GM12864 (cell line): ENCODE results near the gene XPR1.

Experiments
- DNase-seq: peaks from one replicate; pipeline ENCODE4 v3.0.0-alpha.2; 2011; ENCODE audit warnings: low read depth
- H3K4me3 ChIP-seq: 2 replicates; pipeline ENCODE4 v1.5.1; 2011; ENCODE audit warnings: mild to moderate bottlenecking, low read depth, low read length, control low read depth
- CTCF ChIP-seq: IDR thresholded peaks from 2 replicates; pipeline ENCODE4 v1.5.1; 2011; ENCODE audit warnings: low read depth, mild to moderate bottlenecking, moderate library complexity, low read length, control low read depth, inconsistent platforms; ENCODE audit errors: missing control alignments

The XPR1 gene

GRCh38 chr1:180939711-180940103 is 307.9 kb downstream of the XPR1 start:
- DNase-seq, result no peak

More at GRCh38 chr1:180939711-180940103, 307.9 kb downstream of the XPR1 start:
- no peak for TF ChIP-seq CTCF
- no peak overlapping the region for H3K4me3 ChIP-seq
